ENCODE data around the gene PFKFB2. TPM values are rescaled to one million over a fixed set of nuclear protein-coding genes. Genes with fewer than 3 reads are reported as not detected.

Gene PFKFB2
- total RNA-seq, 4 donors from 2014 or later: 9.4 to 28.7 (median 12.3) TPM

DNA sequence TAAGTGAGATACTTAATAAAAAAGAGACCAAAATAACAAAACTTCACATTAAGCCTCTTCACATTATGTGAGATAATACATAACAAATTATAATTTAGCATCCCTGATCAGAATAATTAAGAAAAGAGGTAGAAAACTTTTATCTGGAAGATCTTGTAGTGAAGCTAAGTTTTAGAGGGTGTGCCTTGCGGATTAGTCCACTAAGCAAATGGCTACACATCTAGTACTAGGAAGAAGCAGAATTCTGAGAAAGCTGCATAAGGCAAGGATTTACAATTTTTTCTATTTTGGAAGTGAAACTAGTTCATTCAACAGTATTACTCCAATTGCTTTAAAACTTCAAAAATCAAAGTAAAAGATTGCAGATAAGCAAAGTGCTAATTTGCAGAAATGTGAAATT is 5.6 kb upstream of the PFKFB2 start:
- intact Hi-C loops (cut with DNase I): no loop called here
- WGBS, 2 donors: 75 to 96% methylated on average over 1 of the region's 1 CpG
- peaks cover 0 to 31% (median 6%) of the 10 kb centered on the region in 3 donors for H3K36me3 ChIP-seq
- H3K27me3 ChIP-seq: no peaks in the 10 kb centered on the region
- TF ChIP-seq, protein P1, sequence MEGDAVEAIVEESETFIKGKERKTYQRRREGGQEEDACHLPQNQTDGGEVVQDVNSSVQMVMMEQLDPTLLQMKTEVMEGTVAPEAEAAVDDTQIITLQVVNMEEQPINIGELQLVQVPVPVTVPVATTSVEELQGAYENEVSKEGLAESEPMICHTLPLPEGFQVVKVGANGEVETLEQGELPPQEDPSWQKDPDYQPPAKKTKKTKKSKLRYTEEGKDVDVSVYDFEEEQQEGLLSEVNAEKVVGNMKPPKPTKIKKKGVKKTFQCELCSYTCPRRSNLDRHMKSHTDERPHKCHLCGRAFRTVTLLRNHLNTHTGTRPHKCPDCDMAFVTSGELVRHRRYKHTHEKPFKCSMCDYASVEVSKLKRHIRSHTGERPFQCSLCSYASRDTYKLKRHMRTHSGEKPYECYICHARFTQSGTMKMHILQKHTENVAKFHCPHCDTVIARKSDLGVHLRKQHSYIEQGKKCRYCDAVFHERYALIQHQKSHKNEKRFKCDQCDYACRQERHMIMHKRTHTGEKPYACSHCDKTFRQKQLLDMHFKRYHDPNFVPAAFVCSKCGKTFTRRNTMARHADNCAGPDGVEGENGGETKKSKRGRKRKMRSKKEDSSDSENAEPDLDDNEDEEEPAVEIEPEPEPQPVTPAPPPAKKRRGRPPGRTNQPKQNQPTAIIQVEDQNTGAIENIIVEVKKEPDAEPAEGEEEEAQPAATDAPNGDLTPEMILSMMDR (IDR thresholded peaks at IDR 0.05): no peak
- TF ChIP-seq POLR2A (IDR thresholded peaks at IDR 0.05): no peak
- H3K4me3 ChIP-seq: no peak overlapping the region
- DNase-seq: no peak
- H3K27ac ChIP-seq: peak overlapping the region in 1 of 4 donors; percentile 12
- no peaks in the 10 kb centered on the region for H3K9me3 ChIP-seq
- peaks cover 14 to 74% (median 35%) of the 10 kb centered on the region in 3 donors for H3K4me1 ChIP-seq

DNA sequence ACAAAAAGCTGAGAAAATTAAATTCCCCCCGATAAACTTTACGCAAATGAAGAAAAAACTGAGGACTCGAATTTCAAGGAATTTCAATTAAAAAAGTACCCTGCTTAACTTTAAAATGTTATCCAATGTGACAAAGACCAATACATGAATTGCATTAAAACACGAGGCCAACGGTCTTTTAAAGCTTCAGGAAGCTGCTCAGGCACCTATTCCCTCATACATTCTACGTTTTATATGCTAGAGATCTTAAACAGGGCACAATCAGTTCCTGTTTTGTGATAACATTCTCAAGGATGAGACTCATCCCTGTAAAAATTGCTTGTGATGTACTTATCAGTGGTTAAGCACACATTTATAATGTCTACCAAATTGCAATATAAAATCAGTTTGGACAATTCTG is 5.0 kb upstream of the PFKFB2 start:
- intact Hi-C loops (cut with DNase I): no loop called here
- Histone ChIP-seq H3K4me3 (no peak overlapping the region), H3K36me3 (peaks cover 0 to 31% (median 6%) of the 10 kb centered on the region in 3 donors), H3K4me1 (peaks cover 14 to 77% (median 36%) of the 10 kb centered on the region in 3 donors), H3K27ac (no peak overlapping the region), H3K27me3 (no peaks in the 10 kb centered on the region), H3K9me3 (no peaks in the 10 kb centered on the region)
- no peak for DNase-seq
- no peak for TF ChIP-seq POLR2A (IDR thresholded peaks at IDR 0.05)
- TF ChIP-seq, protein P1 (IDR thresholded peaks at IDR 0.05): no peak
- WGBS, 2 donors: 79 to 80% methylated on average over 6 of the region's 6 CpGs

DNA sequence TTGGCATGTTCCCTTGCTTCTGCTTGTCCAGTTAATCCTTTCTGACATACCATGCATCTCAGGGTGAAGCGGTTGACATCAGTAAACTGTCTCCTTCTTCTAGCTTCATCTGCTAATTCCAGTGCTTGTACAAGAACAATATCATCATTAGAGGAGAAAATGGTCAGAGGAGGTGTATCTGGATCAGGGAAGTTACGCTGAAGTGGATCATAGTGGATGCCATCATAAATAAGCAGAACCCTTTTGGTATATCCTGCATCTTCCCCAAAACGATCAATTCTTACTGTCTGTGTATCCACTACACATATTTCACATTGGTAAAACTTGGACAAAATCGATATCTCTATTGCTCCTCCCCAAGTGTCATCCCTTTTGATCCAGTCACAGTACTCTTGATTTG is 4.0 kb upstream of the PFKFB2 start:
- Histone ChIP-seq H3K4me1 (peaks cover 14 to 85% (median 36%) of the 10 kb centered on the region in 3 donors), H3K4me3 (peak overlapping the region in 3 of 4 donors; percentile 86 to 97 (median 92)), H3K36me3 (peaks cover 0 to 31% (median 6%) of the 10 kb centered on the region in 3 donors), H3K9me3 (no peaks in the 10 kb centered on the region), H3K27me3 (no peaks in the 10 kb centered on the region), H3K27ac (peak overlapping the region in 2 of 4 donors; percentile 96 to 99)
- WGBS, 2 donors: 77 to 83% methylated on average over 4 of the region's 4 CpGs
- DNase-seq: no peak
- TF ChIP-seq POLR2A (IDR thresholded peaks at IDR 0.05): no peak
- TF ChIP-seq, protein P1 (IDR thresholded peaks at IDR 0.05): no peak
- intact Hi-C loops (cut with DNase I): no loop called here

DNA sequence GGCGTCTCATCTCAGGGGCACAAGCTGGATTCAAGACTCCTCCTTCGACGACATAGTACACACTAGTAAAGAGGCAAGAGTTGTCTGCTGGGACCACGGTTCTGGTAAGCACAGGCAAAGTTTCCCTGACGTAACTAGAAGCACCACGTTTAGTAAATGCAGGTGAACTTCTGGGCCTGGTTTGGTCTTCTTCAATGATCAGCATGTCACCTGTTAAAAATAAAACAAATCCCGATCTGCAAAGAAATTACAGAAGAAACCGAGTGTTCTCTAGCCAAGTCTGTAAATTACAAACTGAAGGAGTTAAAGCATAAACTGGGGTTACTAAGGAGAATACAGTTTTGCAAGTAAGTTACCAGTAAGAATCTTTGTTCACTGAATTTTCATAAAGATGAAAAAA is 3.6 kb upstream of the PFKFB2 start:
- H3K36me3 ChIP-seq: peaks cover 0 to 31% (median 6%) of the 10 kb centered on the region in 3 donors
- H3K27me3 ChIP-seq: no peaks in the 10 kb centered on the region
- TF ChIP-seq POLR2A (IDR thresholded peaks at IDR 0.05): no peak
- TF ChIP-seq, protein P1 (IDR thresholded peaks at IDR 0.05): no peak
- peaks cover 14 to 85% (median 36%) of the 10 kb centered on the region in 3 donors for H3K4me1 ChIP-seq
- DNase-seq: no peak
- 36 to 45% methylated on average over 8 of the region's 8 CpGs for WGBS, 2 donors
- H3K27ac ChIP-seq: peak overlapping the region; percentile 95 to 99 (median 96)
- H3K9me3 ChIP-seq: no peaks in the 10 kb centered on the region
- intact Hi-C loops (cut with DNase I): no loop called here
- H3K4me3 ChIP-seq: peak overlapping the region; percentile 86 to 97 (median 90)

DNA sequence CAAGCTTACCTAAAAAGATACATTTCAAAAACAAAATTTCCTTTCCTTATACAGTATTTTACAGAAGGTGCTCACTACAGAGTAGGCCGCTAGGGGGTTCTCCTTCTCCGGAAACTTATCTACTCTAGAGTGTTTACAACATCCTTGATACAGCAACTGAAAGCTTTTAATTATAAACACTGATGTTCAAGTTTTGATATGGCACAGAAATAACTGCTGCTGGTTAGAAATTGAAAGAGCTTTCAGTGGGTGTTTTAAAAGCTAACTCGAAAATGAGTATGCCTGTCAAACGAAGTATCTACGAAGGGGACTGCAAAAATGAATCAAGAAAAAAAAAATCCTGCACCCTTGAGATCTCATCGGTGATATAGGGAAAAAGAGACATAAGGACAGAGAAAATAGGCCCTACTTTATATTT is 3.1 kb upstream of the PFKFB2 start:
- no peaks in the 10 kb centered on the region for H3K27me3 ChIP-seq
- H3K9me3 ChIP-seq: no peaks in the 10 kb centered on the region
- no peak for TF ChIP-seq POLR2A (IDR thresholded peaks at IDR 0.05)
- TF ChIP-seq, protein P1 (IDR thresholded peaks at IDR 0.05): peak; percentile 64 to 88 (median 82)
- peaks cover 0 to 31% (median 6%) of the 10 kb centered on the region in 3 donors for H3K36me3 ChIP-seq
- intact Hi-C loops (cut with DNase I): no loop called here
- 0 to 1% methylated on average over 6 of the region's 6 CpGs for WGBS, 2 donors
- H3K4me1 ChIP-seq: peaks cover 14 to 85% (median 36%) of the 10 kb centered on the region in 3 donors
- H3K27ac ChIP-seq: peak overlapping the region; percentile 95 to 99 (median 96)
- no peak for DNase-seq
- H3K4me3 ChIP-seq: peak overlapping the region; percentile 86 to 97 (median 90)
